ENCODE results near the gene SERPINA4.

The SERPINA4 gene

DNA sequence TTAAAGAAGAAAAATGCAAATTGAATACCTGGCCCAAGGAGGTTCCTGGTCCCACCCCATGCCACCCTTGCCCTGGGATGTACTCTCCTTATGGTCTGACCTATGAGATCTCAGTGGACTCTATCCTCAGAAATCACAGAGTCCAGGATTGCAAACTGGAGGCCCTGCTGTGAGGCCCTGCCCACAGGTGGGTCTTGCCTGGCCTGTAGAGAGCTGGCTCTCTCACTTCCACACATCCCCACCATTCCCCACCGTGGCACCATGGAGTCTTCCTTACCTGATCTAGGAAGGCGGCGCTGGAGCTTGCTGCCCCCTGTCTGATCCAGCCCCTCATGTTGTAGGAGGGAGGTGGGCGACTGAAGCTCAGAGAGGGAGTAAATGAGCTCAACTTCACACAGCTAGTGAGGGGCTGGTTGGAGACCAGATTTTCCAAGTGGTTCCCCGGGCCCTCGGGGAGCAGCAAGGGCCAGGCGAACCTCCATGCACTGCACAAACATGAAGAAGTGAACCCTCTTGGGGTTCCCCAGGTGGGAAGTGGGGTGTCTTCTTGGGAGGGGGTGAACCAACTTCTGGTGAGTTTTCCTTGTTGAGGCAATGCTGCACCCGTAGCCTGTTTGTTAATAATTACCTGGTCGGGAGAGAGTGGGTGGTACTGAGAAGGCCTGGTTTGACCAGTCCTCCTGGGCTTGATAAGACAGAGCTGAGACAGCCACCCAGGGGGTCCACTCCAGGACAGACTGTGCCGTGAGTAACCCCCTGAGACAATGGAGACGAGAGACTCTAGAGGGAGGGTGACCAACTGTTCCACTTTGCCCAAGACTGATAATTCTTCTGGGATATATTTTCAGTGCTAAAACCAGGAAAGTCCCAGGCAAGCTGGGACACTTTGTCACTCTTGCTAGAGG is at the start of gene SERPINA4:
Gene SERPINA4, plus strand, starts transcription at position 692 of the 905 bp plus-strand sequence. CDS start 2,041 bp downstream, outside the sequence.
- DNase-seq, result no peak

- no peak for DNase-seq
Observed at GRCh38 chr14:94514351-94514750, 46.9 kb upstream of the SERPINA4 start.

DNA sequence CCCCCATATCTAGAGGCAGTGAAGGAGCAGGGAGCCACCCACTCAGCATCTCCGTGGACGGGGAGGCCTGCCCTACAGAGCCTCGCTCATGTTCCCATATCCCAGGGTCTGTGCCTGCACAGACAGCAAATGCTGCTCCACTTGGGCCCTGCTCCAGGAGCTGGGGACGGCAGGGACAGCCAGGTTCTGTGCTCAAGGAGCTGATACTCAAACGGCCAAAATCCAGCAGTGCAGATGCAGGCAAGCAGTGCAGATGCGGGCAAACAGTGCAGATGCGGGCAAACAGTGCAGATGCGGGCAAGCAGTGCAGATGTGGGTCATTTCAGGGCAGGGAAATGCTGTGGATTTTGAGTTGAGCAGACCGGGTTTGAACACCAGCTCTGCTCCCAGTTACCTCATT is 45.8 kb upstream of the SERPINA4 start:
- DNase-seq, result no peak

GRCh38 chr14:94515856-94516255 is 45.4 kb upstream of the SERPINA4 start:
- DNase-seq, result no peak

GRCh38 chr14:94517248-94517640 is 44.0 kb upstream of the SERPINA4 start:
- no peak for DNase-seq

DNA sequence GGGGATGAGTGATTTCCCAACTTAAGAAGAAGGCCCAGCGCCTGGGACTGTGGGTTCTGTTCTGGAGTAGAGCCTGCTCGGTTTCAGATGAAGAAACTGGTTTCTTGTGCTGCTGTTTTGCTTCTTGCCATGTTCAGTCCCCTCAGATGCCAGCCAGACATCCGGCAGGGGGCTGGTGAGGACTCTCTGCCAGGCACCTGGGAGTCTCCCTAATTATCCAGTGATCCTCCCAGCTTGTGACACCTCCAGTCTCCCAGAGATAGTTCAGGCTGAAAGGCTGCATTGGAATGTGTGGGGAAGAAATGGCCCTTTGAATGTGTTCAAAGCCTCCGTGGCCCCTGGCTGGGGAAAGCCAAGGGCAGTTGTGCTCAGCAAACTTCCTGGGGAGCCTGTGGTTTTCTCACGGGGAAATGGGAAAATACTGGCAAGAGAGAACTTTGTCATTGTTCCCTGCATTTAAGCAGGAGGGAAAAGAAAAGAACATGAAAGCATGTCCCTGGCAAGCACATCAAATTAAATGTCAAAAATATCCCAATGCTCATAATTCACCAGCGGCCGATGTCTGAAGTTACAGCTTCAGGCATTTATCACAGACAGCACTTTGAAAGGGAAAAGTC is 43.5 kb upstream of the SERPINA4 start:
- DNase-seq, result no peak

DNA sequence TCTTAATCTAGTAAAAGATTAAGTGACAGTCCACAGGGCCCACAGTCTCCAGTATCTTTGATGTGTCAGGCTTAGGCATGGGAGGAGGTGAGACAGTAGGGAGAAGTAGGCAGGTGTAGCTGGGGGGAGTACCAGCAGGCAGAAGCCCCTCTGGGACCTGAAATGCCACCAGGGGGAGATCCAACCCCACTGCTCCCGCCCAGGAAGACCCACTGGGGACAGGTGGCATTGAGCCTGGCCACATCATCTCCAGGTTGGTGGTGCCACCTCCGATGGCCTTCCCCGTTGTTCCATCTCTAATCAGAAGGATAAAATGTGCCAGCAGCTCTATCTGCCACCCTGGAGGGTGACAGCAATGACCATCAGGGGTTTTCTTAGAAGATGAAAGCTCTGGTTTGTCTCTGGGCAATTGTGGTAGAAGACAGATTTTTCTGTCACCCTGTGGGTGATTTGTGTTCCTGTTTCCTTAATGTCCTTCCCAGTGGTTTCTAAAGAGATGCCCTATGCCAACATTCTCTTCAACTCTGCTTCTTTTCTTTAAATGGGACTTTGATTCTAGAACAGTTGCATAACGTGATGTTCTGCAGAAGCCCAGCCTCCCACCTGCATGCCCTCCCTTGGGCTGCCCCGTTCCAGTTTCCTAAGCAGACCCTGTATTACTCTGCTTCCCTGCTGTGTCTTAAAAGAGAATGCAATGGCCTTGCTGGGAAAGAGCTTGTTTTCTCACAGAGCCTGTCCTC is 39.7 kb upstream of the SERPINA4 start:
- DNase-seq, result no peak

DNA sequence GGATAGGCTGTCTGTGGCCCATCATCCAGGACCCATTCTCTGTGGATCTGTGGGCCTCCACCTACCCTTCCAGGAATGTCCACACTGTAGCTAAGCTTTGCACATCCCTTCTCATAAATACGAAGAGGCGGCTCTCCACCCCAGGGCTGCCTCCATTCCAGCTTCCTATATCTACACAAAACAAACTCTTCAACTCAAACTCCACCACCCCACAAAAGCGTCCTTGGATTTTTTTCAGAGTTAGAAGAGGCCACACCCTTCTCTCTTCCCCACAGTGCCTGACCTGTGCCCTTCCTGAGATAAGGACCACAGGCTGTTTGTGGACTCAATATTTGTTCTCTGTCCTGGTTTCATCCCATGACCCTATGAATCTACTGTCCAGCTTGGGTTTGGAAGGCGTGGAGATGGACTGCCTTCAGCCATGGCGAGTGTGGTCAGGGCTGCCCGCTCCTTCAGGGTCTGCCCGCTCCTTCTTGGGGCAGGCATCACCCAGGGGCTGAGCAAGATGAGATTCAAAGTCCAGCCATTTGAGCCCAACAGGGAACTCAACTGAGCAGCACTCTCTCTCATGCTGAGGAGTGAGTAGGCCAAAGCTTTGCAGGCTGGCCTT is 39.0 kb upstream of the SERPINA4 start:
- DNase-seq, result no peak

DNA sequence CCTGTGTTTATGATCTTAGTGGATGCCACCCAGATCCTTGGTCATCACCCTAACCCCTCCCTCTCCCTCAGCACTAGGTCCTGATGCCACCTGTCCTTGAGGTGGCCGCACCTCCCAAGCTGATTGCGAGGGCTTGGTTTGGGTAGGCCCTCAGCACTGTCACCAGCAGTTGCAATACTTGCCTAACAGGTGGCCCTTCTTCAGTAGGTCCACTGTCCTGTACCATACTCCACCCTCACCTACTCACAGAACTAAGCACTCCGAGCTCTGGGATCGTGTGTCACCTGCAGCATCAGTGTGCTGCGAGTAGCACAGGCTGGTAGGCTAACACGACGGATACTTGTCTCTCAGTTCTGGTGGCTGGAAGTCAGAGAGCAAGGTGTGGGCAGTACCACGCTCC is 38.0 kb upstream of the SERPINA4 start:
- no peak for DNase-seq

DNA sequence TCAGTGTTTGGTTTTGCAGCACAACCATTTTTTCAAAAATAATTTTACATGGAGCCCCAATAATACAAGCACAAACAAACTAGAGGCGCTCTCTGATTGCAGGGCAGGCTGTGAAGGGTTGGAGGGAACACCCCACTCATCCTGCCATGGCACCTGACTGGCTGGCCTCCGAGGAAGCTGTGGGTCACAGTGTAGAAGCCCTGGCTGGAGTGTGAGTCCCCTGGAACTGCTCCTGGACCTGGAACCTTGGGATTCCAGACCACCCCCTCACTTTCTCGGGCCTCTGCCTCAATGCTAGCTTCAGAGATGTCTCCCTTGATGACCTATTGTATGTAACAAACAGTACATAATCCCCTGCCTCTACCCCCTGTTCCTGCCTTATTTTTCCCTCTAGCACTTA is 37.1 kb upstream of the SERPINA4 start:
- DNase-seq, result no peak

DNA sequence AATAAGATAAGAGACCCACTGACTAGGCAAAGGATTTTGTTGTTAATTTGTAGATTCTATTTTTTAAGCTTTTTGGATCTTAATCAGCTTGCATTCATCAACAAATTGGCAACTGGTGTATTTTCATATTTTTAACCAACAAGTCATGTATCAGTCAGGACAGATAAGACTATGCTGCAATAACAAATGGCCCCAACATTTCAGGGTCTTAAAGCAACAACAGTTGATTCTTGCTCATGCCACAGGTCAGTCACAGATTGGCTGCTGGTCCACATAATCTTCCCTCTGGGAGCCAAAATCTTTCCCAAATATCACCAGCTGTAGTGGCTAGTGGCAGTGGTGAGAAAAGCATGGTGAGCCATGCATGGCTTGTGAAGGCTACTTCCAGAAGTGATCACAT is 30.1 kb upstream of the SERPINA4 start:
- DNase-seq, result no peak

GRCh38 chr14:94532447-94532846 is 28.8 kb upstream of the SERPINA4 start:
- no peak for DNase-seq

GRCh38 chr14:94535506-94535905 is 25.7 kb upstream of the SERPINA4 start:
- no peak for DNase-seq

DNA sequence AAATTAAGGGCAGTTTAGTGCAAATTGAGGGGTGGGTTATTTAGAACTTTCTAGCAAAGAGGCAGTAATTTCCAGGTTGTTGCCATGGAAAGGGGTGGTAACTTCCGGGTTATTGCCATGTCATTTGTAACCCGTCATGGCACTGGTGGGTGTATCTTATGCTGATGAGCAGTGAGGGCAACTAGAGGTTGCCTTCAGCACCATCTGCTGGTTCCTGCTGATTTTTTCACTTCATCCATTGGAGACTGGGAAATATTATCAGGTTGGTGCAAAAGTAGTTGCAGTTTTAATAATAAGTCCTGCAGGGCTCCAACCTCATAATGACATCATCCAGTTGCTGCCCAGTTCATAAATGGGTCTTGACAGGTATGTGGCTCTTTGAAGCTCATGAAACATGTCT is 24.4 kb upstream of the SERPINA4 start:
- peak; percentile 2 for DNase-seq

DNA sequence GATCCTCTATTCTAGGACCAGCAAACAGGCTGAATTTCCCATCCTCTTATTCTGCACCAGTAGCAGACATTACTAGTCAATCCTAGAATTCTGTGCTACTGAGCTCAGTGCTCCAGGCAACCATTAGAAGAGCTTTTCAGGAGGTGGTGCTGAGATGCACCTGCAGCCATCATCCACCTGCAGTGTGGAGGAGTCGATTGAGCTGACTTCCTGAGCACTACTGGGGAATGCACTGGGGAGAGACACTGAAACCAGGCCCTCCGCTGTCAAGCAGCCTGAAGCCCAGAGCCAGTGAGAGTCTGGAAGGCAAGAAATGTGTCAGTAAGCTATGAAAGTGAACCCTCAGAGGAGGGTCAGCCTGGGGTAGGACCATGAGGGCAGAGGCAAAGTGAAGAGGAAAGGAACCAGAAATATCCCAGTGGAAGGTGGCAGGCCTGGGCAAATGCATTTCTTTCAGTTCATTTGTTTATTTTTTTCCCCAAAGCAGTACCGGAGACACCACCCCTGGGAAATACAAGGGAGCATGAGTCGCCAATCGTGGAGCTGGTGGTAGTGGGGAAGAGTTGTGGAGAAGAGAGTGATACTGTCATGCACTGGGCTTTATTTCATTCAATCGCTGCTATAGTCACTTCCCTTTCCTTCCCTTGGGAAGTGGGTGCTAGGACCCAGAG is 23.0 kb upstream of the SERPINA4 start:
- no peak for DNase-seq

- no peak for DNase-seq
Observed at GRCh38 chr14:94539181-94539580, 22.1 kb upstream of the SERPINA4 start.

GRCh38 chr14:94540031-94540794 is 21.0 kb upstream of the SERPINA4 start:
- DNase-seq, result no peak

- DNase-seq, result no peak
Observed at GRCh38 chr14:94541234-94541975, 19.8 kb upstream of the SERPINA4 start.

DNA sequence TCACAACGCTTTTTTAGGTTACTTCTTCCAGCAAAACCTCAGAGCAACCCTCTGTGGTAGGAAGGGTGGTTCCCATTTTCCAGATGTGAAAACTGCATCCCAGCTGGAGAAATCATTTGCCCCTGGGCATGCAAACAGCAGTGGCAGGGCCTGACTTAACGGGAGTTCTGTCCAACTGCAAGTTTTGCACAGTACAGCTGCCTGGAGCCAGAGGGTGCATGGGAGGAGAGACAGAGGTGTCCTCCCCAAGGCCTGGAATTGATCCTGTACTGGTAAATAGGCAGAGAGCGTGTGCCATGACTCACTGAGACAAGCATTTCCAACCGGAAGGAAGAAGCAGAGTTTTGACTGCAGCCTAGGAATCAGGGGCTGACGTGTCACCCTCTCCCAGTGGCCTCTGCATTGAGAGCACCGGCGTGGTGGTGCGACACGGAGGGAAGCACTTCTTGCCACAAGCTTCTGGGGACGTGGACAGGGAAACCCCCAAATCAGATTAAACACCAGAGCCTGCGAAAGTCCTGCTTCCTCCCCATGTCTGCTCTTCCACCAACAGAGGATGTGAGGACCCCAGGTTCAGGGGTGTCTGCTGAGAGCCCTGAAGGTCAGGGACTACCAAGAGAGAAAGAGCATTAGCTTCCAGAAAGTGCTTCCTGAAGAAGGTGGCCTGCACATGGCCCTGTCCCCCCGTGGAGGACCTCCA is 19.0 kb upstream of the SERPINA4 start:
- DNase-seq, result no peak

DNA sequence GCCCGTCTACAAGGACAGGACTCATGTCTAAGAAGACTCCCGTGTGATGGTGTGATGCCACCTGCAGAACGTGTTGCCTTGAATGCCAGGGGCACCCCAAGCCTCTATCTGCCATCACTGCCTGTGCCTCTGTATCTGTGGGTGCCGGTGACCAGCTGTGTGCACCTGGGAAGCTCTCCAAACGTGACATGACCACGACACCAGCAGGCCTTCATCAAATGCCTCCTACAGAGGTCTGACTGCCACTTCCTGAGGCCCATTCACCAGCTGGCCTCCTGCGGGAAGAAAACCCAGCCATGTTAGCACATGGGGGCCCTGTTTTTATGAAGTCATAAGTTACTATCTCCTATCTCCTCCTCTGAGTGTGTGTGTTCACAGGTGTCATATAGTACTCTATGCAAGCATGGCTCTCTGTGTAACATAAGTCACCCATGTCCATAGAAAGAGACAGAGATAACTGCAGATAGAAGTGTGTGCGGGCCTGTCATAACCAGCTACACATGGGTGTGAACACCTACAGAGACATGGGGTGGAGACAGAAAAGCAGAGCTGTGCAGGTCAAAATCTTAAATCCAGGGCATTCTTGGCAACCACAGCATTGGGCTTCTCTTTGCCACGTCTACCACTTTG is 18.3 kb upstream of the SERPINA4 start:
- DNase-seq, result no peak

Data from activated CD4-positive, alpha-beta T cell treated with anti-CD3 and anti-CD28 coated beads, Interleukin-2, amount 50 U/mL, for 16 hours (primary cell).